Right lobe of liver (tissue), 6 donors: ENCODE measurements around the gene SEMA6C. TPM values are rescaled to one million over a fixed set of nuclear protein-coding genes. Genes with fewer than 3 reads are reported as not detected.

Source experiments
- ATAC-seq, 4 donors: fragments of 200-7000 bp; cut with Tn5 transposase; one replicate each; pipeline ENCODE4 v1.9.1; 2020; ENCODE audit warnings: mild to moderate bottlenecking in 4 of 4, moderate library complexity in 4 of 4
- DNase-seq, 3 donors: peaks; one replicate each; pipeline ENCODE4 v3.0.0-alpha.2; 2020
- H3K27ac ChIP-seq, 3 donors: fragments of 200-600 bp; one replicate each; pipeline ENCODE4 v1.8.0; 2022
- H3K27me3 ChIP-seq, 2 donors: fragments of 200-600 bp; one replicate each; pipeline ENCODE4 v1.8.0; 2022
- H3K36me3 ChIP-seq, 4 donors: fragments of 200-600 bp; sonication (generic) in 1 of 4; one replicate each; pipeline versions ENCODE4 v1.5.1 to v1.8.0; 2017 to 2022; ENCODE audit warnings: control low read depth in 1 of 4
- H3K4me1 ChIP-seq, 4 donors: fragments of 200-600 bp; sonication (generic) in 1 of 4; one replicate each; pipeline versions ENCODE4 v1.5.1 to v1.8.0; 2017 to 2022; ENCODE audit warnings: control low read depth in 1 of 4
- H3K4me3 ChIP-seq, 3 donors: fragments of 200-600 bp; one replicate each; pipeline ENCODE4 v1.8.0; 2022
- H3K9me3 ChIP-seq, 4 donors: fragments of 200-600 bp; sonication (generic) in 1 of 4; one replicate each; pipeline versions ENCODE4 v1.5.1 to v1.8.0; 2017 to 2022; ENCODE audit warnings: control low read depth in 1 of 4
- CTCF ChIP-seq, 4 donors: fragments of 200-600 bp in 3 of 4; fragments of 450-650 bp in 1 of 4; IDR thresholded peaks; one replicate each; pipeline versions ENCODE4 v1.5.1 to v1.8.0; 2016 to 2022; ENCODE audit warnings: antibody characterized with exemption in 4 of 4, mild to moderate bottlenecking in 2 of 4
- POLR2A ChIP-seq: fragments of 450-650 bp; IDR thresholded peaks from one replicate; pipeline ENCODE4 v1.6.1; 2017; ENCODE audit warnings: antibody characterized with exemption, mild to moderate bottlenecking
- WGBS: methylation state at CpG from one replicate; pipeline ENCODE4 v1.1.6; 2018; ENCODE audit warnings: low coverage, low lambda C conversion rate; ENCODE audit not compliant: insufficient coverage; ENCODE audit errors: missing lambda C conversion rate; 5-methylcytosine and 5-hydroxymethylcytosine counted together
- intact Hi-C, 2 donors: fragments of 100-400 bp; cut with DNase I; formaldehyde crosslinking; loops; one replicate each; pipeline versions ENCODE4 v1.11.2 to v1.14.1; 2022
- total RNA-seq, 6 experiments: library from RNA; depleted of rRNA in 2 of 6; stranded (reverse); fragments of >200 nt in 2 of 6; fragmentation: NEBNext Ultra II Directional in 3 of 6; extraction: Animal tissue kit (Norgen Biotek cat#: 25700) in 3 of 6; gene quantifications; one replicate each; pipeline versions ENCODE4 v1.1.0 to v1.2.4, GENCODE V29; 2016 to 2023
- donor health status: DM: no; HTN: yes; CAD: no.
- donor health status: DM: no; HTN: no; CAD: no.
- donor health status: DM: no; HTN: no; CAD: no.
- donor health status: DM: no; HTN: yes; CAD: no.
- donor health status: DM: no; HTN: yes; CAD: no.

The SEMA6C gene
- total RNA-seq, 6 experiments from 2014 or later = 0.87 to 8.3 (median 4.1) TPM

GRCh38 chr1:151176514-151177045 is 30.1 kb upstream of the SEMA6C start:
- TF ChIP-seq CTCF (IDR thresholded peaks at IDR 0.05) (no peak), POLR2A (no peak)
- no peak for DNase-seq
- peaks cover 0 to 62% (median 15%) of the 10 kb centered on the region in 4 donors for H3K36me3 ChIP-seq
- no peaks in the 10 kb centered on the region for H3K27me3 ChIP-seq
- no peak for ATAC-seq
- no peaks in the 10 kb centered on the region for H3K4me1 ChIP-seq
- H3K9me3 ChIP-seq = no peaks in the 10 kb centered on the region
- H3K4me3 ChIP-seq = no peak overlapping the region
- intact Hi-C loops = no loop called here
- H3K27ac ChIP-seq = no peak overlapping the region
- 91% methylated on average over 9 of the region's 17 CpGs for WGBS

- Histone ChIP-seq H3K9me3 (no peaks in the 10 kb centered on the region), H3K4me3 (no peak within 1 kb of the TSS), H3K27ac (no peak within 1 kb of the TSS), H3K4me1 (no peaks in the 10 kb centered on the region), H3K27me3 (no peaks in the 10 kb centered on the region), H3K36me3 (peaks cover 0 to 56% (median 14%) of the 10 kb centered on the region in 4 donors)
- TF ChIP-seq POLR2A (no peak), CTCF (IDR thresholded peaks at IDR 0.05) (peak; percentile 25 to 41 (median 34))
- DNase-seq = no peak
- intact Hi-C loops = no loop called here
- WGBS = 58% methylated on average over 3 of the region's 4 CpGs
- peak; percentile 64 to 70 (median 66) for ATAC-seq
These were observed 29.4 kb upstream of the SEMA6C start, which contains the start of gene TMOD4 for GRCh38 chr1:151175863-151176262. TSS of gene TMOD4 (minus strand) at chr1:151175981. CDS start at chr1:151174875, 1,106 bp downstream.

GRCh38 chr1:151175041-151175741 is 28.8 kb upstream of the SEMA6C start:
- H3K27me3 ChIP-seq = no peaks in the 10 kb centered on the region
- H3K4me3 ChIP-seq = no peak overlapping the region
- no peaks in the 10 kb centered on the region for H3K9me3 ChIP-seq
- no peak for DNase-seq
- WGBS = 67% methylated on average over 5 of the region's 6 CpGs
- no peaks in the 10 kb centered on the region for H3K4me1 ChIP-seq
- H3K27ac ChIP-seq = no peak overlapping the region
- intact Hi-C loops = no loop called here
- H3K36me3 ChIP-seq = peaks cover 0 to 49% (median 14%) of the 10 kb centered on the region in 4 donors
- TF ChIP-seq POLR2A = no peak
- no peak for TF ChIP-seq CTCF (IDR thresholded peaks at IDR 0.05)
- no peak for ATAC-seq

- no peak overlapping the region for H3K27ac ChIP-seq
- WGBS = 83% methylated on average over 1 of the region's 5 CpGs
- H3K4me1 ChIP-seq = peaks cover 0 to 7% (median 3%) of the 10 kb centered on the region in 4 donors
- peaks cover 0 to 24% (median 5%) of the 10 kb centered on the region in 4 donors for H3K36me3 ChIP-seq
- ATAC-seq (no peak), DNase-seq (no peak)
- H3K27me3 ChIP-seq = no peaks in the 10 kb centered on the region
- intact Hi-C loops = no loop called here
- TF ChIP-seq POLR2A (no peak), CTCF (IDR thresholded peaks at IDR 0.05) (no peak)
- no peak overlapping the region for H3K4me3 ChIP-seq
- H3K9me3 ChIP-seq = no peaks in the 10 kb centered on the region
These were observed 24.8 kb upstream of the SEMA6C start for GRCh38 chr1:151171190-151171589.
